MM.1S (cell line): Measurements from ENCODE around the gene HOXC10.
A peak's percentile ranks its signal among the peaks of the same experiment; 100 is the strongest.

Source experiments
- DNase-seq: peaks from one replicate; pipeline ENCODE4 v3.0.0-alpha.2; 2015
- H2AFZ ChIP-seq: fragments of 300-600 bp; sonication (generic); 2 replicates; pipeline ENCODE4 v1.6.0; 2016; ENCODE audit warnings: antibody characterized with exemption, low read length
- H3F3A ChIP-seq: fragments of 300-600 bp; sonication (generic); 2 replicates; pipeline ENCODE4 v1.6.1; 2016; ENCODE audit warnings: mild to moderate bottlenecking, antibody characterized with exemption, low read length, moderate library complexity, mixed read lengths; ENCODE audit not compliant: insufficient read depth
- H3K27ac ChIP-seq: fragments of 300-600 bp; sonication (generic); 2 replicates; pipeline ENCODE4 v1.5.1; 2016; ENCODE audit warnings: mild to moderate bottlenecking, low read length
- H3K27me3 ChIP-seq: fragments of 300-600 bp; sonication (generic); replicated peaks from 2 replicates; pipeline ENCODE4 v1.6.0; 2016; ENCODE audit warnings: low read length; ENCODE audit not compliant: insufficient read depth
- H3K36me3 ChIP-seq: fragments of 300-600 bp; sonication (generic); replicated peaks from 2 replicates; pipeline ENCODE4 v1.6.1; 2016; ENCODE audit warnings: mild to moderate bottlenecking, low read length, mixed read lengths; ENCODE audit not compliant: insufficient read depth
- H3K4me1 ChIP-seq: fragments of 300-600 bp; sonication (generic); 2 replicates; pipeline ENCODE4 v1.6.1; 2016; ENCODE audit warnings: low read length, mixed read lengths
- H3K4me2 ChIP-seq: fragments of 300-600 bp; sonication (generic); 2 replicates; pipeline ENCODE4 v1.6.0; 2016; ENCODE audit warnings: low read depth, low read length
- H3K4me3 ChIP-seq: fragments of 300-600 bp; sonication (generic); 2 replicates; pipeline ENCODE4 v1.5.1; 2016; ENCODE audit warnings: low read length, mixed read lengths
- H3K79me2 ChIP-seq: fragments of 300-600 bp; sonication (generic); 2 replicates; pipeline ENCODE4 v1.6.1; 2016; ENCODE audit warnings: mixed run types, low read length, mixed read lengths
- H3K9ac ChIP-seq: fragments of 300-600 bp; sonication (generic); 2 replicates; pipeline ENCODE4 v1.6.1; 2016; ENCODE audit warnings: low read length, mixed read lengths
- H3K9me2 ChIP-seq: fragments of 300-600 bp; sonication (generic); replicated peaks from 2 replicates; pipeline ENCODE4 v1.6.1; 2016; ENCODE audit warnings: mild to moderate bottlenecking, low read length, mixed read lengths; ENCODE audit not compliant: insufficient read depth
- H3K9me3 ChIP-seq: fragments of 300-600 bp; sonication (generic); replicated peaks from 2 replicates; pipeline ENCODE4 v1.6.1; 2016; ENCODE audit warnings: mild to moderate bottlenecking, low read length, mixed read lengths; ENCODE audit not compliant: insufficient read depth
- H4K20me1 ChIP-seq: fragments of 300-600 bp; sonication (generic); 2 replicates; pipeline ENCODE4 v1.6.1; 2016; ENCODE audit warnings: mild to moderate bottlenecking, low read length, moderate library complexity, mixed read lengths; ENCODE audit not compliant: insufficient read depth
- EZH2 ChIP-seq: fragments of 300-600 bp; sonication (generic); optimal IDR thresholded peaks from 2 replicates; pipeline ENCODE3; 2017; ENCODE audit warnings: low read depth, mild to moderate bottlenecking, antibody characterized with exemption, low read length, mixed read lengths
- EZH2phosphoT487 ChIP-seq: fragments of 300-600 bp; sonication (generic); IDR thresholded peaks from 2 replicates; pipeline ENCODE4 v1.6.1; 2018; ENCODE audit warnings: antibody characterized with exemption, low read length
- TF ChIP-seq, protein P1 (sequence below): fragments of 300-600 bp; sonication (generic); IDR thresholded peaks from 2 replicates; pipeline ENCODE4 v1.5.1; 2016; ENCODE audit warnings: antibody characterized with exemption, low read length, mixed read lengths

The HOXC10 gene

DNA sequence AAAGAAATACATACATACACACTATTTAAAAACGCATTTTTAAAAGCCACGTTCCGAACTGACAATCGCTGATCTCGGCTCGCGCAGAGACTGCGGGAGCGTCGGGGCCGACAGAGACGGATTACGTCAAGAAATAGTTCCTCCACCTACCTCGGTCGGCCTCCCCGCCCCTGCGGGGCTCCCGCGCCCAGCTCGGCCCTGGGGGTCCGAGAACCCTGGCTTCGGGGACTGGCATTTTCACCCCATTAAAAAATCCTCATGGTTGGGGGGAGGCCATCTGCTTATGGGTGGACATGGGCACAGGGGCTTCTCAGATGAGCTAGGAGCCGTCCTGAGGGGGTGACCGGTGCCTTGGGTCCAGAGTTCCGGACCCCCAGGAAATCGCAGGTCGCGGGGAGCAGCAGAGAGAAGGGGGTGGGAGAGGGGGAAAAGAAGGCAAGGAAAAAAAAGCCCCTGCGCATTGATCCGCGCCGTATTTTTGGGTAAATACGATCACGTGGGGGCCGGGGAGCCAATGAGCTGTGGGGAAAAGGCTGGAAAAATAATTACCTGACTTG lies 14.7 kb downstream of the HOXC10 start:
- TF ChIP-seq EZH2phosphoT487, result no peak
- no peak overlapping the region for H3K9ac ChIP-seq
- no peaks in the 10 kb centered on the region for H3K9me2 ChIP-seq
- DNase-seq, result no peak
- H3K27ac ChIP-seq, result no peak overlapping the region
- H3K4me1 ChIP-seq, result 0 out of 2 replicates have a peak, but pooled peaks cover 3% of the 10 kb centered on the region
- no peak overlapping the region; the same call in 1 of the 2 replicates for H2AFZ ChIP-seq
- H3K27me3 ChIP-seq, result peaks cover 94% of the 10 kb centered on the region
- H3K4me2 ChIP-seq, result peak overlapping the region; percentile 59; the same call in 1 of the 2 replicates
- H3F3A ChIP-seq, result no peaks in the 10 kb centered on the region
- H3K4me3 ChIP-seq, result peak overlapping the region; percentile 45
- H3K36me3 ChIP-seq, result no peaks in the 10 kb centered on the region
- H3K79me2 ChIP-seq, result no peaks in the 10 kb centered on the region
- no peaks in the 10 kb centered on the region for H3K9me3 ChIP-seq
- H4K20me1 ChIP-seq, result no peaks in the 10 kb centered on the region

DNA sequence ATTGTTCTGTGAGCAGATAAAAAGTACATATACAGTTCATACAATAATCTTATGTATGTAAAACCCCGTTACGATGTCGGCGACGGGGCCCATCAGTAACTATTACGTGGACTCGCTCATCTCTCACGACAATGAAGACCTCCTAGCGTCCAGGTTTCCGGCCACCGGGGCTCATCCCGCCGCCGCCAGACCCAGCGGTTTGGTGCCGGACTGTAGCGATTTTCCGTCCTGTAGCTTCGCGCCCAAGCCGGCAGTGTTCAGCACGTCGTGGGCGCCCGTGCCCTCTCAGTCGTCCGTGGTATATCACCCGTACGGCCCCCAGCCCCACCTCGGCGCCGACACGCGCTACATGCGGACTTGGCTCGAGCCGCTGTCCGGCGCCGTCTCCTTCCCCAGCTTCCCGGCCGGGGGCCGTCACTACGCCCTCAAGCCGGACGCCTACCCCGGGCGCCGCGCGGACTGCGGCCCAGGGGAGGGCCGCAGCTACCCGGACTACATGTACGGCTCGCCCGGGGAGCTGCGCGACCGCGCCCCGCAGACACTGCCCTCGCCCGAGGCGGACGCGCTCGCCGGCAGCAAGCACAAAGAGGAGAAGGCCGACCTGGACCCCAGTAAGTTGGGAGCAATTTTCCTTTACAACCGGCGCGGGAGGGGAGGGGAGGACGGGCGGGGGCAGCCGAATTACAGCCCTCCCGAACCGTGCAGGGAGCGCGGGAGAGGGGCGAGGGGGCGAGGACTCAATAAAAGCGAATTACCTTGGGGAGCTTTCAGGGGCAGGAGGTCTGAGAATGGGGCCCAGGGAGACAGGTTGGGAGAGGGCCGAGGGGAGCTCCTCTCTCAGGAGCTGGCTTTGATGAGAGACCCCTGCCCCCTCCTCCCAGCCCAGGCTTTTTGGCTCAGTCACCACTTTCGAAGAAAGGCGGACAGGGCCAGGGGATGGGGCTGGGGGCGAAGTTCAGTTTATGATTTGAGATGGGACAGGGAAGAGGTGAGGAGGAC lies 15.5 kb downstream of the HOXC10 start, which contains the start of gene HOXC9:
Gene HOXC9 (plus strand): TSS at position 46 of the 999 bp plus-strand sequence. CDS start 28 bp downstream, at position 74.
- Histone ChIP-seq H3K27me3 (peaks cover 94% of the 10 kb centered on the region), H3K9ac (no peak within 1 kb of the TSS), H3K4me3 (peak within 1 kb of the TSS; percentile 45), H3K27ac (no peak within 1 kb of the TSS), H3K79me2 (no peaks in the 10 kb centered on the region), H3K4me1 (0 out of 2 replicates have a peak, but pooled peaks cover 3% of the 10 kb centered on the region), H3K4me2 (peak within 1 kb of the TSS; percentile 59; the same call in 1 of the 2 replicates), H3F3A (no peaks in the 10 kb centered on the region), H3K9me2 (no peaks in the 10 kb centered on the region), H2AFZ (no peak within 1 kb of the TSS; the same call in 1 of the 2 replicates), H3K36me3 (no peaks in the 10 kb centered on the region), H3K9me3 (no peaks in the 10 kb centered on the region), H4K20me1 (no peaks in the 10 kb centered on the region)
- no peak for DNase-seq
- TF ChIP-seq EZH2 (no peak), EZH2phosphoT487 (peak; percentile 77; the same call in 1 of the 2 replicates)
- TF ChIP-seq, protein P1, sequence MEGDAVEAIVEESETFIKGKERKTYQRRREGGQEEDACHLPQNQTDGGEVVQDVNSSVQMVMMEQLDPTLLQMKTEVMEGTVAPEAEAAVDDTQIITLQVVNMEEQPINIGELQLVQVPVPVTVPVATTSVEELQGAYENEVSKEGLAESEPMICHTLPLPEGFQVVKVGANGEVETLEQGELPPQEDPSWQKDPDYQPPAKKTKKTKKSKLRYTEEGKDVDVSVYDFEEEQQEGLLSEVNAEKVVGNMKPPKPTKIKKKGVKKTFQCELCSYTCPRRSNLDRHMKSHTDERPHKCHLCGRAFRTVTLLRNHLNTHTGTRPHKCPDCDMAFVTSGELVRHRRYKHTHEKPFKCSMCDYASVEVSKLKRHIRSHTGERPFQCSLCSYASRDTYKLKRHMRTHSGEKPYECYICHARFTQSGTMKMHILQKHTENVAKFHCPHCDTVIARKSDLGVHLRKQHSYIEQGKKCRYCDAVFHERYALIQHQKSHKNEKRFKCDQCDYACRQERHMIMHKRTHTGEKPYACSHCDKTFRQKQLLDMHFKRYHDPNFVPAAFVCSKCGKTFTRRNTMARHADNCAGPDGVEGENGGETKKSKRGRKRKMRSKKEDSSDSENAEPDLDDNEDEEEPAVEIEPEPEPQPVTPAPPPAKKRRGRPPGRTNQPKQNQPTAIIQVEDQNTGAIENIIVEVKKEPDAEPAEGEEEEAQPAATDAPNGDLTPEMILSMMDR, result no peak

DNA sequence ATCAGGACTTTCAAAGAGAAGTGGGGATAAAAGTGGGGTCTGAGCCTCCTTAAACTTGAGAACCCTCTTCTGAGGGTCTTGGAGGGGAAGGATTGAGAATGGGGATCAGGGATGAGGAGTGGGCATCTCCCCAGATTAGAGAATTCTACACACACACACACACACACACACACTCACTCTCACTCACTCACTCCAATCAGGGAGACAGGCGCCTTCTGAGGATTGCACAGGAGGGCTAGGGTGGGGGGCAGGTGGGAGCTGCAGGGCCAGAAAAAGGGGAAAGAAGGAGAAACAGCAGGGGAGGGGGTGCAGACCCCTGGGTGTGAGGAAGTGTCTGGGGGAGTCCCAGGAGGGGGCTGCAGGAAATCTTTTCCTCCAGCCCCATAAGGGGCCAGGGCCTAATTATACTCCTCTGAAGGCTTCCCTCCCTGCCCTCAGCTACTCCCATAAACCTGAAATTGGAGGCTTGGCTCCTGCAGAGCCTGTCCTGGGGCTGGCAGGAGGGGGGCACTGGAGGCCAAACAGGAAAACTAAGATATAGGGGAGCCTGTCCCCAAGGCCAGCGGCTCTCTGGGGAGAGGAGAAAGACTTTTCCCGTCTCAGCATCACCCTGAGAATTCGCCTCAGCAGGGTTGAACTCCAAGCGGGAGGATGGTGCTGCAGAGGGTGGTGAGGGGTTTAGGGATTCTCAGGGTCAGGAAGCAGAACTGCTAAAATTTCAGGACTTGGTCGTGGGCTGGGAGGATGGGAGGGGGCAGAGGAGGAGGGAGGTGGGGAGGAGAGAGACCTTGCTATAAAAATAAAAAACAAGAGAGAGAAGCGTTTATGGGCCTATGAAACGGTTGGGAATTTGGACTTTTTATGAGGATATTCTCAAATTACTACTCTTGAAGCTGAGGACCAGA lies 16.6 kb downstream of the HOXC10 start:
- Histone ChIP-seq H3K9me2 (no peaks in the 10 kb centered on the region), H4K20me1 (no peaks in the 10 kb centered on the region), H3K4me2 (no peak overlapping the region), H2AFZ (no peak overlapping the region), H3K4me3 (no peak overlapping the region), H3K9me3 (no peaks in the 10 kb centered on the region), H3F3A (no peaks in the 10 kb centered on the region), H3K4me1 (0 out of 2 replicates have a peak, but pooled peaks cover 3% of the 10 kb centered on the region), H3K36me3 (no peaks in the 10 kb centered on the region), H3K27ac (no peak overlapping the region), H3K79me2 (no peaks in the 10 kb centered on the region), H3K27me3 (peaks cover 96% of the 10 kb centered on the region), H3K9ac (no peak overlapping the region)
- DNase-seq, result no peak
- no peak for TF ChIP-seq EZH2
- TF ChIP-seq, protein P1, result no peak
- TF ChIP-seq EZH2phosphoT487, result no peak
